Breast epithelium (tissue), 4 donors: ENCODE measurements around the gene PRKACG. TPM values are rescaled to one million over a fixed set of nuclear protein-coding genes. Genes with fewer than 3 reads are reported as not detected.

Experiments used
- DNase-seq, 2 donors: peaks; one replicate each; pipeline ENCODE4 v3.0.0-alpha.2; 2019; ENCODE audit warnings: low spot score in 2 of 2
- H3K27ac ChIP-seq, 2 donors: fragments of 200-600 bp; sonication (generic) in 1 of 2; one replicate each; pipeline ENCODE4 v1.5.1; 2016 to 2019; ENCODE audit warnings: mild to moderate bottlenecking in 1 of 2
- H3K27me3 ChIP-seq, 2 donors: fragments of 200-600 bp; sonication (generic) in 1 of 2; one replicate each; pipeline versions ENCODE4 v1.5.1 to v1.6.0; 2017 to 2019; ENCODE audit warnings: control low read depth in 1 of 2, mild to moderate bottlenecking in 1 of 2
- H3K36me3 ChIP-seq: fragments of 200-600 bp; one replicate; pipeline ENCODE4 v1.5.1; 2019
- H3K4me1 ChIP-seq, 2 donors: fragments of 200-600 bp; sonication (generic); one replicate each; pipeline ENCODE4 v1.5.1; 2016 to 2019; ENCODE audit warnings: control low read depth in 1 of 2
- H3K4me3 ChIP-seq, 3 donors: fragments of 200-600 bp; sonication (generic); 1 replicate in 2 of 3; 2 replicates in 1 of 3; pipeline ENCODE4 v1.5.1; 2016 to 2019; ENCODE audit warnings: mild to moderate bottlenecking in 3 of 3, moderate library complexity in 2 of 3
- H3K9me3 ChIP-seq, 2 donors: fragments of 200-600 bp; sonication (generic) in 1 of 2; one replicate each; pipeline ENCODE4 v1.5.1; 2016 to 2019; ENCODE audit warnings: control low read depth in 1 of 2
- POLR2A ChIP-seq: fragments of 450-650 bp; IDR thresholded peaks from one replicate; pipeline ENCODE4 v1.6.1; 2016; ENCODE audit warnings: antibody characterized with exemption, mild to moderate bottlenecking, moderate library complexity
- POLR2AphosphoS5 ChIP-seq, 3 donors: sonication (generic); formaldehyde crosslinking; IDR thresholded peaks; one replicate each; pipeline ENCODE4 v1.6.1; 2017; ENCODE audit warnings: antibody characterized with exemption in 3 of 3
- intact Hi-C: fragments of 100-400 bp; cut with DNase I; formaldehyde crosslinking; loops from one replicate; pipeline ENCODE4 v1.15.1; 2023; ENCODE audit warnings: low total_unique reads
- total RNA-seq, 3 donors: library from RNA; depleted of rRNA; stranded (reverse); fragments of >200 nt; gene quantifications; one replicate each; pipeline ENCODE4 v1.1.0, GENCODE V29; 2016
- TF ChIP-seq, protein P1 (sequence below), 3 donors: fragments of 450-650 bp; IDR thresholded peaks; one replicate each; pipeline ENCODE4 v1.5.1; 2016 to 2017; ENCODE audit warnings: antibody characterized with exemption in 3 of 3, mild to moderate bottlenecking in 3 of 3, moderate library complexity in 3 of 3

Gene PRKACG
- total RNA-seq, 3 donors from 2014 or later: not detected

DNA sequence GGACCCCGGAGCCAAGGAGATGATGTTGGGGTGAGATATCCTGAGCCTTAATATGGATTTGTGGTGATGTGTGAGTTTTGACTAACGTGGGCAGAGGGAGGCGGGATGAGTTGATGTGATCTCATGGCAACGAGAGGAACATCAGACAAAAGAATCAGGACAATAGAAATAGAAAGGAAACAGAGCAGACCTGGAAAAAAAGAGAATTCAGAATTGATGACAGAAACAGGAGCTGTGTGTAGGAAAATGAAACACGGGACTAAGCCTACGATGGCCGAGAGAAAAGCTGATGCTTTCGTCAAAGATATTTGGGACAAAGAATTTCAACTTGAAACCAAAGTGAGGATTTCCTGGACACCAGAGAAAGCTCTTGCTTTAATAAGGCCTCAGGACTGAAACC, 10.9 kb downstream of the PRKACG start:
- H3K27me3 ChIP-seq: no peaks in the 10 kb centered on the region
- intact Hi-C loops: no loop called here
- TF ChIP-seq, protein P1, sequence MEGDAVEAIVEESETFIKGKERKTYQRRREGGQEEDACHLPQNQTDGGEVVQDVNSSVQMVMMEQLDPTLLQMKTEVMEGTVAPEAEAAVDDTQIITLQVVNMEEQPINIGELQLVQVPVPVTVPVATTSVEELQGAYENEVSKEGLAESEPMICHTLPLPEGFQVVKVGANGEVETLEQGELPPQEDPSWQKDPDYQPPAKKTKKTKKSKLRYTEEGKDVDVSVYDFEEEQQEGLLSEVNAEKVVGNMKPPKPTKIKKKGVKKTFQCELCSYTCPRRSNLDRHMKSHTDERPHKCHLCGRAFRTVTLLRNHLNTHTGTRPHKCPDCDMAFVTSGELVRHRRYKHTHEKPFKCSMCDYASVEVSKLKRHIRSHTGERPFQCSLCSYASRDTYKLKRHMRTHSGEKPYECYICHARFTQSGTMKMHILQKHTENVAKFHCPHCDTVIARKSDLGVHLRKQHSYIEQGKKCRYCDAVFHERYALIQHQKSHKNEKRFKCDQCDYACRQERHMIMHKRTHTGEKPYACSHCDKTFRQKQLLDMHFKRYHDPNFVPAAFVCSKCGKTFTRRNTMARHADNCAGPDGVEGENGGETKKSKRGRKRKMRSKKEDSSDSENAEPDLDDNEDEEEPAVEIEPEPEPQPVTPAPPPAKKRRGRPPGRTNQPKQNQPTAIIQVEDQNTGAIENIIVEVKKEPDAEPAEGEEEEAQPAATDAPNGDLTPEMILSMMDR (IDR thresholded peaks at IDR 0.05): no peak
- TF ChIP-seq POLR2A (no peak), POLR2AphosphoS5 (IDR thresholded peaks at IDR 0.05) (no peak)
- DNase-seq: no peak
- H3K4me3 ChIP-seq: no peak overlapping the region
- no peaks in the 10 kb centered on the region for H3K36me3 ChIP-seq
- no peaks in the 10 kb centered on the region for H3K9me3 ChIP-seq
- H3K27ac ChIP-seq: no peak overlapping the region
- no peaks in the 10 kb centered on the region for H3K4me1 ChIP-seq

GRCh38 chr9:69001921-69002320, 12.0 kb downstream of the PRKACG start:
- Histone ChIP-seq H3K36me3 (no peaks in the 10 kb centered on the region), H3K27ac (no peak overlapping the region), H3K9me3 (no peaks in the 10 kb centered on the region), H3K27me3 (no peaks in the 10 kb centered on the region), H3K4me1 (no peaks in the 10 kb centered on the region), H3K4me3 (no peak overlapping the region)
- TF ChIP-seq, protein P1 (IDR thresholded peaks at IDR 0.05): no peak
- no peak for TF ChIP-seq POLR2A
- TF ChIP-seq POLR2AphosphoS5 (IDR thresholded peaks at IDR 0.05): no peak
- intact Hi-C loops: no loop called here
- no peak for DNase-seq

DNA sequence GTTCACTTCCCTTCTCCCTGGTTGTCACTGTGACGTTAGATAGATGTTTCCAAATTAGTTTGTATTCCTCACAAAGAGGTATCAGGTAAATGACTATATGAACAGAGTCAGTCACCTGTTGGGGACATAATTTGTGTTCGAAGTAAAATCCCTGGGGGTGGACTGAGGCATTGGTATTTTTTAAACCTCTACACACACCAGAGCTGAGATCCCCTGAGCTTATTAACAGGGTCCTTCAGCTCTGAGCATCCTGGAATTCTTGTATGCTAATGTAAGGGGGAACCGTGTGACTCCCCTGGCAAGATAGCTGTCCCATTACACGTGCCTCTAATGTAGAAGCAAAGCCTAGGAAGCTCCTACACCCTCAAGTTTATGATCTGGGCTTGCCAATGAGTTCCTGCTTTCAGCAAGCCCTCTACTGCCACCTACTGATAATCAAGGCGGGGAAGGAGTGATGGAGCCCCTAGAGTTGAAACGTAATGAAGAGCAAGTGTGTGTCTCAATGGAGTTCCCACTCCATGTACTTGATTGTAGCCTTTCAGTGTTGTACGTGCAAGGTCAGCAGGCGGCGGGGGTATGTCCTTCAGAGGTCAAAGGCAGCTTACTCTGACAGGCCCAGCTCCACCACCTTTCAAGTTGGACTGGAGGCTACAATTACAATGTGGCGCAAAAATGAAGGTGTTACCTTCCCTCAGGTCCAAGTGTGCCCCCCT, 14.4 kb downstream of the PRKACG start:
- TF ChIP-seq, protein P1 (IDR thresholded peaks at IDR 0.05): peak; percentile 24 to 58 (median 55)
- TF ChIP-seq POLR2AphosphoS5 (IDR thresholded peaks at IDR 0.05): no peak
- H3K36me3 ChIP-seq: no peaks in the 10 kb centered on the region
- no peaks in the 10 kb centered on the region for H3K27me3 ChIP-seq
- no peaks in the 10 kb centered on the region for H3K9me3 ChIP-seq
- no peak overlapping the region for H3K27ac ChIP-seq
- no peaks in the 10 kb centered on the region for H3K4me1 ChIP-seq
- peak in 1 of 2 donors; percentile 43 for DNase-seq
- intact Hi-C loops: no loop called here
- H3K4me3 ChIP-seq: no peak overlapping the region

DNA sequence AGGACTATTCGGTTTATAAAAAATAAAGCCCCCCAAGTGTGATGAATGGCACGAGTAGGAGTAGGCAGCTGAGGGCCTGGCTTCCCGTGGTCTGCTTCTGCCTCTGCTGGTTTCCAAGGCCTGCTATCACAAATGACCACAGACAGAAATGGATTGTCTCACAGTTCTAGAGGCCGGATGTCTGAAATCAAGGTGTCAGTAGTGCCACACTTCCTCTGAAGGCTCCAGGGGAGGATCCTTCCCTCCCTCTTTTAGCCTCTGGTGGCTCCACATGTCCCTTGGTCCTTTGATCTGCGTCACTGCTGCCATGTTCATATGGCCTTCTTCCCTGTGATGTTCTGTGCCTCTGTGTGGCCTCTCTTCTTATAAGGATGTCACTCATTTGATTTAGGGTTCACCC, 15.1 kb downstream of the PRKACG start:
- intact Hi-C loops: no loop called here
- H3K27me3 ChIP-seq: no peaks in the 10 kb centered on the region
- no peak for DNase-seq
- H3K9me3 ChIP-seq: no peaks in the 10 kb centered on the region
- H3K36me3 ChIP-seq: no peaks in the 10 kb centered on the region
- no peak overlapping the region for H3K27ac ChIP-seq
- H3K4me3 ChIP-seq: no peak overlapping the region
- H3K4me1 ChIP-seq: no peaks in the 10 kb centered on the region
- no peak for TF ChIP-seq POLR2AphosphoS5 (IDR thresholded peaks at IDR 0.05)
- no peak for TF ChIP-seq POLR2A
- TF ChIP-seq, protein P1 (IDR thresholded peaks at IDR 0.05): no peak

GRCh38 chr9:68998385-68998784, 15.5 kb downstream of the PRKACG start:
- intact Hi-C loops: no loop called here
- Histone ChIP-seq H3K4me3 (no peak overlapping the region), H3K27ac (no peak overlapping the region), H3K9me3 (no peaks in the 10 kb centered on the region), H3K27me3 (no peaks in the 10 kb centered on the region), H3K36me3 (no peaks in the 10 kb centered on the region), H3K4me1 (no peaks in the 10 kb centered on the region)
- TF ChIP-seq POLR2A: no peak
- TF ChIP-seq, protein P1 (IDR thresholded peaks at IDR 0.05): no peak
- TF ChIP-seq POLR2AphosphoS5 (IDR thresholded peaks at IDR 0.05): no peak
- no peak for DNase-seq
